T follicular helper cell (primary cell): Measurements from ENCODE around the gene CFAP20DC.
"Not testable (repeated sequence)": the region's sequence is repeated elsewhere in the genome, so short reads cannot be mapped to it uniquely, and the experiment has no call there.

Experiments used
- DNase-seq: peaks from one replicate; pipeline ENCODE4 v3.0.0-alpha.2; 2020; ENCODE audit warnings: low read depth

CFAP20DC gene

DNA sequence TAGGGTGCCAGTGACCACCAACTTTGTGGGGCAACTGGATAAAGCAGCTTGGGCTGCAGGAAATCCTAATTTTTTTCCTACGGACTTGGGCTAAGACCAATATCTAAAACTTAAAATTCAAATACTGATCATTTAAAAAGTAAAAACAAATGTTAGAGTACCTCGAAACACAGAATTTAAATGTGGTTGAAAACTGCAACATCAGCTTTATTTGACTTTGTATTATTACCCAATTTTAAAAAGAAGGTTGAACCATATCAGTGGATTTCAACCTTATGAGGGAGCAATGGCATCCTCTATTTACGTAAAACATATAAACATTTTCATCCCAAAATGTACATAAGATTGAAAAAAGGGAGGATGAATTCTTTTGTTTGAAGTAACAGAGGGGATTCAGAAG lies 26.2 kb downstream of the CFAP20DC start:
- DNase-seq = no peak

DNA sequence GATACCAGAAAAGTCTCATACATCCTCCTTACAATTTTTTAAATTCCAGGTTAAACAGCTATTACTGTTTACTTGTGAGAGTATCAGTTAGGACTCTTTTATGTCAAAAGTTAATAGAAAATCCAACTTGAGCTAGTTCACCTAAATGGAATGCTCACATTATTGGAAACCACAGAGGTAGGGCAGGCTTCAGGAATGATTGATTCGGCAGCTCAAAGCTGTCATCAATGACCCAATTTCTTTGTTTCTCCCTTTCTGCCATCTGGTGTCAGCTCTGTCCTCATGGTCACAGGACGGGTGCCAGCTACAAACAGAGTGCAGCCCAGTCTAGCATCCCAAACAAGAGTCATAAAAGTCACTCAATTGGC lies 32.2 kb downstream of the CFAP20DC start:
- no peak for DNase-seq

DNA sequence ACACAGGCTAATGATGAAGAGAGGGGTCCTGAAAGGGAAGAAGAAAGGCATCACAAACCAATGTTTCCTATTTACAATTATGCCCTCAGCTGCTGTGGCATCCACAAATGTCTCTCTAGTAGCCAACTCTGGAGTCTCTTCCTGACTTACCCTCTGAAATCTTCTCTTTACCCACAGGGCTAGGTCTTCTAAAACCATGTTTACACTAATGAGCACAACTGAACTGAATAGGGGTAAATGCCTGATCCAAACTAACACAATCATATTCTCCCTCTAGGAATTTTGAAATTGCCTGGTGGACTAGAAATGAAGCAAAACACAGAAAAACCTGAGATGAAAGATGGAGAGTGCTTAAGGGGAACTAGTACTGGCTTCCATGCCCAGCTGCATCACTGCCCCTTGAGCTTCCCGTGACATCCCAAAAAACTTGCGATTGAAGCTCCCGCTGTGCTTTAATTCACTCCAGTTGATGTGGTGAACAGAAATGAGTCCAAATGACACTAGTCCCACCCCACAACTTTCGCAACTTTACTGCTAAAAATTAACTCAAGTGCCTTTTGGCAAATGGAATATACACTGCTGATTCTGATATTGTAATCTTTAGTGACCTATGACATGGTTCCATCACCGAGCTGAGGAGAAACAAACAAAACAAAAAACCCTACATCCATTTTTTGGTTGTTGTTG lies 32.8 kb downstream of the CFAP20DC start:
- DNase-seq = no peak

DNA sequence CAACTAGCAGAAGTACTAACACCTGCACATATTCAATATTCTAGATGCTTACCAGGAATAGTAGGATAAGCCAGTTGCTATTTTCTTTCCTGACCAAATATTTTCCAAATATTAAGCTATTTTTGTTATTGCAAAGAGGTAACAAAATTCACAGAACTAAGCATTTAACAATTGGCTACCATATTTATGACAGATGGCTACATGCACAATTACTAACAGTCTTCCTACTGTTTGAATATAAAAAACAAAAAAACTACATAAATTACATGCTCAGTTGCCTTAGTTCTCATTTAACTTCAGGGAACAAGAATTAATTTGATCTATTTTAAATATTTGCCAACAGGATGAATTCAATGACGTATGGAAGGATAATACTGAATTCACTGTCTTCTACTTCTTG lies 36.2 kb downstream of the CFAP20DC start:
- no peak for DNase-seq

DNA sequence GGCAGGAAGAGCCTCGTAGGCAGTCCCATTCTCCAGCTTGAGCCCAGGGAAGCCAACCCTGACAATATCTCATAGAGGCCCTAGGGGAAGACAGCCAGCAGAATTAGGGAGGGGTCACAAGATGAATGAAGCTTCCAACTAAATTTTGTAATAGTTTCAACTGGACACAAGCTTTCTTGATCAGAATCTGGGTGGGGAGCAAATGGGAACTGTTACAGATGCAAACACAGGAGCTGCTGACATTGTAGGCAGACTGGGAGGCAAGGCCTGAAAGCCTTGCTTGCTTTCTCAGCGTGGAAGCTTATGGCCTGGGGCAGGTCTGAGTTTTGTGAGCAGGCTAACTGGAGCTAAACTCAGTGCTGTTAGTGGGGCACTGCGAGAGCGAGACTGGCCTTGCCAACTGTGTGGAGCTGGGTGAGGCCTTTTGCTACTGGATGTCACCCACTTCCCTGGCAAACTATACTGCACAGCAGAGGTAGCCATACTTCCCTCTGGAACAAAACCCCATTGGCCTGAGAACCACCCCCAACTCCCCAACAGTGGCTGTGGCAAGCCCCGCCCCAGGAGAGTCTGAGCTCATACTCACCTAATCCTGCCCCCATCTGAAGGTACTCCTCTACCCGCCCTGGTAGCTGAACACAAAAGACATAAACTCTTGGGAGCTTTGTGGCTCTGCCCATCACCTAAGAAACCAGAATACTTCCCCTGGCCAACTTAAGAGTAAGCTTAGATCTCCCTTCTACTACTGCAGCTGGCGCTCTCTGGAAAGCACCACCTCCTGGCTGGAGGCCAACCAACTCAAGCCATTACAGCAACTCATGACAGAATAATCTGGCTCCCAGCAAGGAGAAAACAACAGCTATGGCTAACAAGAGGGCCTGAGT lies 42.9 kb downstream of the CFAP20DC start:
- DNase-seq = no peak

DNA sequence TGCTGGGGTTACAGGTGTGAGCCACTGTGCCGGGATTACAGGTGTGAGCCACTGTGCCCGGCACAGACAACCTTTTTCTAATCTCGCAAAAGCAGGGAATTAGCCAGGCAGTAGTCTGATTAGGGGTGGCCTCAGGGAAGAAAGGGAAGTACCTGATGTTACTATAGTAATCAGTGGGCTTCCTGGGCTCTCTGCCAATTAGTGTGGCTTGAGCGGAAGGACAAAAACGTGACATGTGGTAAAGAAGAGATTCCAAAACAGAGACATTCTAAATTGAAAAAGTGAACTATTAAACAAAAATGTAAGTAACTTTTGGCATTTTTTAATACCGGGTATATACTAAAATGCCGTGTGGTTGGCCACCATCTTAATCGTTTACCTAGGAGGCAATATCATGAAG lies 48.1 kb downstream of the CFAP20DC start:
- no peak for DNase-seq

DNA sequence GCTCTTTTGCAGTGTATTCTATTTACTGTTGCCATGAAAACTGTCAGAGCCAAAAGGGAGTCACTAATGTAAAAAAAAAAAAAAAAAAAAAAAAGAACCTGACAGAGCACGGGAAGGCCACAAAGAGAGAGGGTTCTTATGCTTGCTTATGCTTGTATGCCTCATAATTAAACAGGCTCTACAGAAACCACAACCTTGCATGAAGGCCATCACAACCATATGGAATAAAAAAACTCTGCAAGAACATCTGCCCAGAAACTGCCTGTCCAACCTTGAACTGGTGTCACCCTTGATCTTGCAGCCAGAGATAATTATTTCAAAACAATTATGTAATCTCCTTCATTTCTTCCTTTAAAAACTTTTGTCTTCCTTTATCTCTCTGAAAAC lies 50.1 kb downstream of the CFAP20DC start:
- DNase-seq = no peak

DNA sequence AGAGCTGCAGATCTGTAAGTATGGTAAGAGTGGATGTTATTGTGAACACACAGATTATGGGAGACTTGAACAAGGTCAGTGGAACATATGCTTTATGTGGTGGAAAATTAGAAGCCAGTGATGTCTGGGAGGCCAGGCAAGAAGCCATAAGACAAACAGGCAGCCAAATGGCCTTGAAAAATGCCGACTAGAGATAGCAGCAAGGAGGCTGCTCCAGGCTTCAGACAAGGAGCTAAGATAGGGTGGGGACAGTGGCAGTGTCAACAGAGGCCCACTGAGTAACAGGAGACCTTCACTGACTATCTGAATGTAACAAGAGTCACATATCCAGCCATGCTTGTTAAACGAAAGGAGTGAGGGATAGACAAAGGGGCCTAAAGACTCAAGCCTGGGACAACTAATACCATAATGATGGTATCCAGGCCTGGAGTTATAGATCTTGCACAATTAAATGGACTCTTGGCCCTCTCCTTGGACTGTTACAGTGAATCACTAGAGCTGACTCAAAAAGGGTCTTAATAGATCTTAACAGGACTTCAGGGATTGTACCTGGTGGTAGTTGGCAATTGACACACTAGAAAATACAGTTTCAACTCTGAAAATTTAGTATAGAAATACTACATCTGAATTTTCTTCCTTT lies 50.6 kb downstream of the CFAP20DC start:
- DNase-seq = no peak

DNA sequence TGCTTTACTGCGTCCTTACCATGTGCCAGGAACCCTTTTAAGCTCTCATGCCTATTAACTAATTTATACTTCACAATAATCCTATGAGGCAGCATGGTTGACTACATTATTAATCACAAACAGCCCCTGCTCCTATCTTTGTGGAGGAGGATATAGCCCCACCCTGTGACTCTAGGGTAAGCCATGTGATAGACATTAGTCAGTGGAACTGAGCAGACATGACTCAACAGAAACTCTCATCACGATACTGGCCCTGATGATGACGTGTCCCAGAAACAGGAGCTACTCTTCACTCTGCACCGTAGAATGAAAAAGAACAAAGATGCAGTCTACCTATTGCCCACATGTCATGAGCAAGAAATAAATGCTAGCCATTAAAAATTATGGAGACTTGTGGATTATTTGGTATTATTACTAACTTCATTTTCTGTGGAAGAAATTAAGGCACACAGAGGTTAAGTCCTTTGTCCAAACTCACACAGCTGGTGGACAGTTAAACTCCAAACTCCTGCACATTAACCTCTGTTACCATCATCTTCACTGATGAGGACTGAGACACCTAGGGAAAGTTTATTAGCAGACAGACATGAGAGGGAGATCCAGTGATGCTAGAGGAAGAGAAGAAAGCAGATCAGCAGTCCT lies 51.2 kb downstream of the CFAP20DC start:
- DNase-seq = no peak

DNA sequence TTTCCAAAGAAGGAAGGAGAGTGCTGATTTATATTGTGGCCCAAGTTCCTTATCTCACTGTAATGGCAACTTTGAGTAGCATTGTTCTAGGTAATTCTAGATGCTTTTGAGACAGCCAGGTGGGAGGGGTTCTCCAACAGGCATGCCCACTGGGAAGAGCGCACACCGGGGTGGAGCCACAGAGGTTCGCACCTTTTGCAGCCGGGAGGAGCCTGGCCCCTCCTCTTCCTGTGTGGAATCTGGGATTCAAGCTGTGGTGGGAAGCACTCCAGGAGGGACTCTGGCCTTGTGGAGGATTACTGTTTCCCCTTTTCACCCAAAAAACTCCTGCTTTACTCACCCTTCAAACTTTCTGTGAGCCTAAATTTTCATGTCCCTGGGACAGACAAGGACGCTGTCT lies 53.1 kb downstream of the CFAP20DC start:
- DNase-seq = no peak

DNA sequence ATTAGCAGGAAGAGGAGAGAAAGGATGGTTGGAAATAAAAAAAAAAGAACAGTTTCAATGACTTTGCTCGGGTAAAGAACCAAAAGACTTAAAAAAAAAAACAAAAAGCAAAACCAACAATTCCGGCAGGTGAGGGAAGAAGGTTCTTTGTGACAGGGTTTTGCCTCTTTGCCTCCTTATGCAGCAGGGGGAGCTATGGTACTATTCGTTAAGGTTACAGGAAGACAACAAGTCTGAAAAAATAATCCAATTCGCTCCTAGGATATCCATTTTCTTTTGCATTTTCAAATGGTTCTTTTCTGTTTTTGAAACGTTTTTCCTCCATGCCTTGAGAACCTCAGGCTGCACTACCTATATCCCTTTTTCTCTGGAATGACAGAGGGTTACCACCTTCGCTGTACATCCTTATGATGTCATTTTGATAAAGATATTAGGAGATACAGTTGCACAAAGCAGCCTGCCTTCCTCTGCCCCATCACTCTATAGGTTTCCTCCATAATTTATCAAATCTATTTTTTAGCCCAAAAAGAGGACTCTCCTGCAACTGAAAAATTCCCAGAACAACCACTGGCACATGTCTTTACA lies 55.0 kb downstream of the CFAP20DC start:
- DNase-seq = no peak

DNA sequence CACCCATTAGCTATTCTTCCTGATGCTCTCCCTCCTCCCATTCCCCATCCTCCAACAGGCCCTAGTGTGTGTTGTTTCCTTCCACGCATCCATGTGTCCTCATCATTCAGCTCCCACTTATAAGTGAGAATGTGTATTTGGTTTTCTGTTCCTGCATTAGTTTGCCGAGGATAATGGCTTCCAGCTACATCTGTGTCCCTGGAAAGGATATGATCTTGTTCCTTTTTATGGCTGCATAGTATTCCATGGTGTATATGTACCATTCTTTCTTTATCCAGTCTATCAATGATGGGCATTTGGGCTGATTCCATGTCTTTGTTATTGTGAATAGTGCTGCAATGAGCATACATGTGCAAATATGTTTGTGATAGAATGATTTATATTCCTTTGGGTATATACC lies 56.3 kb downstream of the CFAP20DC start:
- no peak for DNase-seq

DNA sequence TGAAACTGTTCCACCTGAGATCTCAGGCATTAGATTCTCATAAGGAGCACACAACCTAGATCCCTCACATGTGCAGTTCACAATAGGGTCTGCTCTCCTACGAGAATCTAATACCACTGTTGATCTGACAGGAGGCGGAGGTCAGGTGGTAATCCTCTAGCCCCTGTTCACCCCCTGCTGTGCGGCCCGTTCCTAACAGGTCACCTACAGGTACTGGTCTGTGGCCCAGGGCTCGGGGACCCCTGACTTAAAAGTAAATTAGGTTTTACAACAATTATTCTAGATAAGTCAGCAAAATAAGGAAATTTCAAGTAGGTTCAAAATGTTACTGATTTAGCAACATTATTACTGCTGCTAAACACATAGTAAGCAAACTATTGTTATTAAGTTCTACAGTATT lies 58.2 kb downstream of the CFAP20DC start:
- no peak for DNase-seq

DNA sequence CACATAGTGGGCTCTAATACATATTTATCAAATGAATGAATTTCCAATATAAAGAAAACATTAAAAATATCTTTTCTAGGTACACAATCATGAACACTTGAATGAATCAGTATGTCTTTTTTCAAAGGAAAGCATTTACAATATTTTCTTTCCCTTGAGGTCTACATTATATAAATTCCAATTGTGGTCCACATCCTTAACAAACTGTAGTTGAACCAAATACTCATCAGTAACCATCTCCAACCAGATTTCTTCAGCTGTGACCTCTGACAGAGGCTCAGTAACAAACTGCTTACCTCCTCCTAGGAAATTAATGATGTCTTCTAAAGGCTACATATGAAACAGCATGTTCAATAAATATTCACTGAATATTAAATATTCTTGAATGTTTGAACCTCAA lies 58.8 kb downstream of the CFAP20DC start:
- DNase-seq = no peak

DNA sequence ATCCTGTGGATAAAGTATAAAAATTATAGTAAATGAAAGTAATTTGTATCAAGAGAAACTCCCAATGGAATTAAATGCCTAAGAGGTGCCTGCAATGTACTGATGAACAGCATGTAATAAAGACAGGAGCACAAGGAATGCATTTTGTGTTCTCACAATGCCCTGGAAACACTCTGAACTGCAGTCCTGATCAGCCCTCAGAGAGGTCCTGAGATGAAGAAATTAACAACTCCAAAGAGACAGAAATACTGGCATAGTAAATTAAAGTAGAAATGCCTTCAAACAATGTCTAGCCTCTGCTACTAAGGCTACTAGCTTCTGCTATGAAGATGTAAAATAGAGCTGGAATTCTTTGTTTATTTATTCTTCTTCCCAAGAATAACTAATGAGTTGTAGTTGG lies 59.9 kb downstream of the CFAP20DC start:
- no peak for DNase-seq

DNA sequence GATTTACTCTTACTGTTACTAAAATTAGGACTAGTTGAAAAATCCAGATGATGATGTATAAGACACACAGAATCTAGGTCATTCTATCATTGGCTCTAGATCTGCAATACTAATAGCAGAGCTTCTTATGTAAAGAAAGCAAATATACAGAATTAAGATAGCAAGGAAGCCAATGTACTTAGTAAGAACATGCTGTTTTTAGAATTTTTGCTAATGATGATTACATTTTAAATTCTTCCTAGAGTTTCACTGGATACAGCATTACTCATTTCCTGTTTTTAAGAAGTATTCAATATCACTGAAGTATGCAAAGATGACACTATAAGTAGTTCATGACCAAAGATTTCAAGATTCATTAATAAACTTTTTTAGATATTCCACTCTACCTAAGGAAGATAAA lies 60.7 kb downstream of the CFAP20DC start:
- no peak for DNase-seq

DNA sequence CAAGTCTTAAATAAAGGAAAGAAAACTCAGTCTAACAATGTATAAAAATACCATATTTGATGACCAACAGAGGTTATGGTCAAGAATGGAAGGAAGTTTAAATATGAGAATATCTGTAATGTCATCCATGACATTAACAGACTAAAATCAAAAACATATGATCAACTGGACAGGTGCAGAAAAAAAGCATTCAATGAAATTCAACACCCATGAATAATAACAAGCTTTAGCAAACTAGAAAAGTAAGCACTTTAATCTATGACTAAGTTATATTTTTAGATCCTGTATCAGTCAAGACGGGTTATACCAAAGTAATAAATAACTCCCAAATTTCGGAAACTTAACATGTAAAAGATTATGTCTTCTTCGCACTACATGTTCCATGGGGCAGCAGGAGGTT lies 61.8 kb downstream of the CFAP20DC start:
- no peak for DNase-seq

DNA sequence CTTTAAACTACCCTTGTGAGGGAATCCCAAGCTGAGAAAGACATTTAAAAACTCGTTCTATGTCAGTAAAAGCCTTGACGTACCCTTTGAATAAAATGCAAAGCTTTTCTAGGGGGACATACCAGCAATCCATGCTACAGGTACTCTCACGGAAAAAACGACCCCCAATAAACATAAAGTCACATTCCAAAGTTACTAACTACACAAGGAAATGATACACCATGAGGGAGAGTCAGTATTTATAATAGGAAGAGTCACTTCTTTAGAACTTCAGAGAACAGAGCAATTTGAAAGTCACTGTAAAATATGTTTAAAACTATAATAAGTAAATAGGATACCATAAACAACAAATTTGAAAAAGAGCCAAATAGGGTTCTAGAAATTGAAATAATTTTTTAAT lies 63.2 kb downstream of the CFAP20DC start:
- no peak for DNase-seq

DNA sequence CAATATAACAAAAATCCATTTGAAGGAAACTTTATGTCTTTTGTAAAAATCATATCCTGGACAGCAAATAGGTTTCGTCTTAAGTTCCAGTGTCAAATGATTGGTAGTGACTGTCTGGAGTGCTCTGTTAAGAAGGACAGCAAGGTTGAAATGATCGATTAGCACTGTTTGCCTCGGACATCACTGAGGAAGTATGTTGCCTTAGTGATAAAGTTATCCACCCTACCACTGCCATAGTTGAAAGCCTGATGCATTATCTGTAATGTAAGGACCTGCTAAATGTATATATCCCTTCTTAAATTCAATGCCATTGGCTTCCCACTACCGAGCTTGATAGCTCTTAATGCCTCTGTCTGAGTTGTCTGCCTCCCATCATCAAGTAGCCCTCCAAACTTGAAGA lies 70.0 kb downstream of the CFAP20DC start:
- no peak for DNase-seq

DNA sequence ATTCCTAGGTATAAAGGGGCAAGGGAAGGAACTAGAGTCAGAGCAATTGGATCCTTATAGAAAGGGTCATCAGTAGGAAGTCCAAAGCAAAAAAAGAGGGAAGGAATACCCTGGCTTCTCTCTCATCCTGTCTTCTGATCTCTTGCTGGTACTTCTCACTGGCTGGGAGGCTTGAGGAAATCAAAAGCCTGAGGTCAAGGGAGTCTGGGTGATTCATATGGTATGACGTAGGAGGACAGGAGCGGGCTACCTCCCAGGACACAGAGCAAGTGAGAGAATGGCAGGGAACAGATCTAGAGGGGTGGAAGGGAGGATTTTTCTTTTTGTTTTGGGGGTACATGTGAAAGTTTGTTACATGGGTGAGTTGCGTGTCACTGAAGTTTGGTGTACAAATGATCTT lies 76.0 kb downstream of the CFAP20DC start:
- no peak for DNase-seq

DNA sequence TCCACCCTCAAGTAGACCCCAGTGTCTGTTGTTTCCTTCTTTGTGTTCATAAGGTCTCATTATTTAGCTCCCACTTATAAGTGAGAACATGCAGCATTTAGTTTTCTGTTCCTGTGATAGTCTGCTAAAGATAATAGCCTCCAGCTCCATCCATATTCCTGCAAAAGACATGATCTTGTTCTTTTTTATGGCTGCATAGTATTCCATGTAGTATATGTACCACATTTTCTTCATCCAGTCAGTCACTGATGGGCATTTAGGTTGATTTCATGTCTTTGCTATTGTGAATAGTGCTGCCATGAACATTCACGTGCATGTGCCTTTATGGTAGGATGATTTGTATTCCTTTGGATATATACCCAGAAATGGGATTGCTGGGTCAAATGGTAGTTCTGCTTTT lies 82.0 kb downstream of the CFAP20DC start:
- not testable (repeated sequence) for DNase-seq

DNA sequence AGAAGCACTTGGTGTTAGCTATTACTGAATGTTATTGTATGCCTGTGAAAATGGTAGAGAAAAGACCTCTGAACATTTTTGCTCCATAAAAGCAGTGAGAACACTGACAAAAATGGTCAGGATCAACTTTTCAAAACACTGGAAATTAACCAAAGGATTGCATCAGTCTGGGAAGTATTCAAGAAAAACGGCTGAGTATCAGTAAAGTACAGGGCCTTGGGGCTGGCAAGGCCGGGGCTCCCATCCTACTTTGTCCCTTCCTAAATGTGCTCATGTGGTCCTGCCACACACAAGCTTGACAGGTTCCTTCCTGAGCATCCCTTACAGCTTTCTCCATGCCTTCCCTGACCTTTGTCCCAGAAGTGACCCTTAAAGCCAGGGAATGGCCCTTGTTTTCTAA lies 84.0 kb downstream of the CFAP20DC start:
- no peak for DNase-seq
